Activated T-cell treated with anti-CD3 and anti-CD28 coated beads, Interleukin-2, amount 50 U/mL, for 4 hours (primary cell): Measurements from ENCODE around the gene SLC24A3. TPM values are rescaled to one million over a fixed set of nuclear protein-coding genes. Genes with fewer than 3 reads are reported as not detected.
"Not testable (repeated sequence)": the region's sequence is repeated elsewhere in the genome, so short reads cannot be mapped to it uniquely, and the experiment has no call there.

Experiments used
- ATAC-seq, 2 donors: fragments of 200-7000 bp; cut with Tn5 transposase; one replicate each; pipeline ENCODE4 v1.10.0; 2021
- DNase-seq: peaks from one replicate; pipeline ENCODE4 v3.0.0-alpha.2; 2020
- H3K27me3 Mint-ChIP-seq: one replicate; pipeline ENCODE4 v1.8.0; 2021; ENCODE audit warnings: low read depth, mixed read lengths
- H3K36me3 Mint-ChIP-seq: one replicate; pipeline ENCODE4 v1.8.0; 2022; ENCODE audit warnings: mixed read lengths; ENCODE audit not compliant: insufficient read depth
- H3K4me1 Mint-ChIP-seq: one replicate; pipeline ENCODE4 v1.8.0; 2021; ENCODE audit warnings: low read depth, mixed read lengths
- H3K4me3 Mint-ChIP-seq: one replicate; pipeline ENCODE4 v1.8.0; 2021; ENCODE audit warnings: mild to moderate bottlenecking, moderate library complexity, mixed read lengths
- H3K9me3 Mint-ChIP-seq: one replicate; pipeline ENCODE4 v1.8.0; 2021; ENCODE audit warnings: mixed read lengths
- total RNA-seq, 3 donors: library from RNA; stranded (reverse); gene quantifications; one replicate each; pipeline ENCODE4 v1.2.1, GENCODE V29; 2021

SLC24A3 gene
- total RNA-seq, 3 donors from 2014 or later, result 0.05 to 0.10 TPM; not detected in 1

- Mint-ChIP-seq H3K27me3 (peaks cover 9% of the 10 kb centered on the region), H3K4me3 (no peak overlapping the region), H3K36me3 (no peaks in the 10 kb centered on the region), H3K9me3 (peaks cover 5% of the 10 kb centered on the region), H3K4me1 (no peaks in the 10 kb centered on the region)
- DNase-seq, result no peak
- no peak for ATAC-seq
Observed at GRCh38 chr20:19747903-19748302, 535.5 kb downstream of the SLC24A3 start.

GRCh38 chr20:19748681-19749080 is 536.2 kb downstream of the SLC24A3 start:
- Mint-ChIP-seq H3K4me1 (no peaks in the 10 kb centered on the region), H3K27me3 (peaks cover 9% of the 10 kb centered on the region), H3K36me3 (no peaks in the 10 kb centered on the region), H3K4me3 (no peak overlapping the region), H3K9me3 (peaks cover 5% of the 10 kb centered on the region)
- DNase-seq, result no peak
- no peak for ATAC-seq

GRCh38 chr20:19749618-19750071 is 537.2 kb downstream of the SLC24A3 start:
- H3K4me3 Mint-ChIP-seq, result no peak overlapping the region
- DNase-seq (no peak), ATAC-seq (no peak)
- H3K36me3 Mint-ChIP-seq, result no peaks in the 10 kb centered on the region
- peaks cover 9% of the 10 kb centered on the region for H3K27me3 Mint-ChIP-seq
- peaks cover 5% of the 10 kb centered on the region for H3K9me3 Mint-ChIP-seq
- no peaks in the 10 kb centered on the region for H3K4me1 Mint-ChIP-seq

- no peak overlapping the region for H3K4me3 Mint-ChIP-seq
- no peaks in the 10 kb centered on the region for H3K36me3 Mint-ChIP-seq
- peaks cover 10% of the 10 kb centered on the region for H3K27me3 Mint-ChIP-seq
- no peak for ATAC-seq
- DNase-seq, result no peak
- peaks cover 5% of the 10 kb centered on the region for H3K9me3 Mint-ChIP-seq
- no peaks in the 10 kb centered on the region for H3K4me1 Mint-ChIP-seq
Observed at GRCh38 chr20:19750101-19750606, 537.7 kb downstream of the SLC24A3 start.

- peaks cover 1% of the 10 kb centered on the region for H3K9me3 Mint-ChIP-seq
- H3K4me1 Mint-ChIP-seq, result no peaks in the 10 kb centered on the region
Observed at GRCh38 chr20:19750907-19751636, 538.6 kb downstream of the SLC24A3 start.

GRCh38 chr20:19754201-19754600 is 541.8 kb downstream of the SLC24A3 start:
- peaks cover 33% of the 10 kb centered on the region for H3K27me3 Mint-ChIP-seq

More at GRCh38 chr20:19750907-19751636, 538.6 kb downstream of the SLC24A3 start:
- Mint-ChIP-seq H3K4me3 (no peak overlapping the region), H3K27me3 (peaks cover 12% of the 10 kb centered on the region), H3K36me3 (no peaks in the 10 kb centered on the region)
- ATAC-seq, result no peak
- DNase-seq, result no peak

GRCh38 chr20:19756761-19757486 is 544.5 kb downstream of the SLC24A3 start:
- Mint-ChIP-seq H3K4me1 (no peaks in the 10 kb centered on the region), H3K36me3 (no peaks in the 10 kb centered on the region), H3K27me3 (peaks cover 37% of the 10 kb centered on the region), H3K9me3 (no peaks in the 10 kb centered on the region), H3K4me3 (no peak overlapping the region)
- no peak for ATAC-seq
- no peak for DNase-seq

More at GRCh38 chr20:19754201-19754600, 541.8 kb downstream of the SLC24A3 start:
- not testable (repeated sequence) for H3K36me3 Mint-ChIP-seq, DNase-seq, H3K4me1 Mint-ChIP-seq, ATAC-seq, H3K9me3 Mint-ChIP-seq, H3K4me3 Mint-ChIP-seq

- no peaks in the 10 kb centered on the region for H3K4me1 Mint-ChIP-seq
- ATAC-seq (peak in 1 of 2 donors; percentile 54), DNase-seq (no peak)
- H3K36me3 Mint-ChIP-seq, result no peaks in the 10 kb centered on the region
- peak overlapping the region; percentile 41 for H3K4me3 Mint-ChIP-seq
- no peaks in the 10 kb centered on the region for H3K9me3 Mint-ChIP-seq
- H3K27me3 Mint-ChIP-seq, result peaks cover 35% of the 10 kb centered on the region
Observed at GRCh38 chr20:19757487-19758132, 545.2 kb downstream of the SLC24A3 start.

- H3K4me1 Mint-ChIP-seq, result no peaks in the 10 kb centered on the region
- peaks cover 35% of the 10 kb centered on the region for H3K27me3 Mint-ChIP-seq
- no peaks in the 10 kb centered on the region for H3K9me3 Mint-ChIP-seq
- H3K4me3 Mint-ChIP-seq, result peak within 1 kb of the TSS; percentile 41
- DNase-seq (no peak), ATAC-seq (no peak)
- H3K36me3 Mint-ChIP-seq, result no peaks in the 10 kb centered on the region
Observed at GRCh38 chr20:19758133-19758500, 545.7 kb downstream of the SLC24A3 start, which contains the start of gene RIN2. RIN2 (plus strand) TSS chr20:19758258; CDS start chr20:19889602, 131,344 bp downstream.

- H3K27me3 Mint-ChIP-seq, result peaks cover 35% of the 10 kb centered on the region
Observed at GRCh38 chr20:19758501-19759331, 546.3 kb downstream of the SLC24A3 start.

GRCh38 chr20:19760371-19760721 is 547.9 kb downstream of the SLC24A3 start:
- H3K4me1 Mint-ChIP-seq, result no peaks in the 10 kb centered on the region
- H3K36me3 Mint-ChIP-seq, result no peaks in the 10 kb centered on the region

More at GRCh38 chr20:19758501-19759331, 546.3 kb downstream of the SLC24A3 start:
- Mint-ChIP-seq H3K4me3 (peak overlapping the region; percentile 37), H3K4me1 (no peaks in the 10 kb centered on the region), H3K9me3 (no peaks in the 10 kb centered on the region), H3K36me3 (no peaks in the 10 kb centered on the region)
- no peak for DNase-seq
- ATAC-seq, result no peak

GRCh38 chr20:19761326-19761725 is 548.9 kb downstream of the SLC24A3 start:
- DNase-seq (no peak), ATAC-seq (no peak)
- no peaks in the 10 kb centered on the region for H3K4me1 Mint-ChIP-seq
- no peaks in the 10 kb centered on the region for H3K9me3 Mint-ChIP-seq
- H3K36me3 Mint-ChIP-seq, result no peaks in the 10 kb centered on the region
- no peak overlapping the region for H3K4me3 Mint-ChIP-seq
- peaks cover 29% of the 10 kb centered on the region for H3K27me3 Mint-ChIP-seq

More at GRCh38 chr20:19760371-19760721, 547.9 kb downstream of the SLC24A3 start:
- no peaks in the 10 kb centered on the region for H3K9me3 Mint-ChIP-seq
- H3K4me3 Mint-ChIP-seq, result no peak overlapping the region
- ATAC-seq (no peak), DNase-seq (no peak)
- peaks cover 33% of the 10 kb centered on the region for H3K27me3 Mint-ChIP-seq

GRCh38 chr20:19761841-19762240 is 549.4 kb downstream of the SLC24A3 start:
- ATAC-seq, result no peak
- no peaks in the 10 kb centered on the region for H3K9me3 Mint-ChIP-seq
- DNase-seq, result no peak
- H3K4me1 Mint-ChIP-seq, result no peaks in the 10 kb centered on the region
- H3K36me3 Mint-ChIP-seq, result no peaks in the 10 kb centered on the region
- no peak overlapping the region for H3K4me3 Mint-ChIP-seq
- H3K27me3 Mint-ChIP-seq, result peaks cover 24% of the 10 kb centered on the region
